ENCODE data around the gene CCDC30.
"Not testable (repeated sequence)": the region's sequence is repeated elsewhere in the genome, so short reads cannot be mapped to it uniquely, and the experiment has no call there.

CCDC30 gene

GRCh38 chr1:42450061-42450460 lies 13.0 kb upstream of the CCDC30 start:
- no peak for DNase-seq (ENCODE audit: low read depth in 1 of 2, low spot score in 1 of 2)

DNA sequence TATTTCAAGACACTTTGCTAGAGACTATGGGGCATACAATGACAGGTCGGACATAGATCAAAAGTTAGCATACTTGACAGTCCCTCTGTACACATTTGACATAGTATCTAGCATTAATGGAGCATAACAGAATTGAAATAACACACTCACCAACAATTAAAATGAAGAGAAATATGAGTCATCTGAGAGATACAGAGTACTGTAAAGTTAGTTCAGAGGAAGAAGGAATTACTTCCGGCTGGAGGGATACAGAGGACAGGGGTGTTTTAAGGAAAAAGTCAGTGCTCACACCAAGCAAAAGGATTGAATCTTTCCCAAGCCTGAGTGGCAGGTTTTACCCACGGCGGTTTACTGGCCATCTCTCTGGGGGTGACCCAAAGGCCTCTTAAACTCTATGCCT lies 9.7 kb upstream of the CCDC30 start:
- no peak for DNase-seq (ENCODE audit: low read depth in 1 of 2, low spot score in 1 of 2)

DNA sequence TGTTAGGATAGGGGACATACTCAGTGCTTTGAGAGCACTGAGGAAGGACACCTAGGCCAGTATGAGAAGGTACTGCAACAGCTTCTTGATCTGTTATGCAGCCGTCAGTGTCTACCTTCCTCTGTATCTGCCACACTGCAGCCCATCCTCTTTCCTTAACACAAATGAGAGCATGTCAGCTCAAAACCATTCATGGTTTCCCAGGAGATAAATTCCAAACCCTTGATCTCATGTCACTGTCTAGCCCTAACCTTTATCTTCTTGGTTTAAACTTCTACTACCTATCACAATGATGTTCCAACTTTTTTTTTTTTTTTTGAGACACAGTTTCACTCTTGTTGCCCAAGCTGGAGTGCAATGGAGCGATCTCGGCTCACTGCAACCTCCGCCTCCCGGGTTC lies 8.7 kb upstream of the CCDC30 start:
- DNase-seq (ENCODE audit: low read depth in 1 of 2, low spot score in 1 of 2), result no peak

GRCh38 chr1:42456010-42456753 lies 6.9 kb upstream of the CCDC30 start, which contains the start of the genes PPCS and ZMYND12:
Gene PPCS (plus strand): TSS chr1:42456543. CDS start chr1:42456566, 23 bp downstream.
Gene ZMYND12 (minus strand): TSS chr1:42456022. CDS start chr1:42455997, 25 bp downstream.
- DNase-seq (ENCODE audit: low read depth in 1 of 2, low spot score in 1 of 2), result peak; percentile 77 to 85

DNA sequence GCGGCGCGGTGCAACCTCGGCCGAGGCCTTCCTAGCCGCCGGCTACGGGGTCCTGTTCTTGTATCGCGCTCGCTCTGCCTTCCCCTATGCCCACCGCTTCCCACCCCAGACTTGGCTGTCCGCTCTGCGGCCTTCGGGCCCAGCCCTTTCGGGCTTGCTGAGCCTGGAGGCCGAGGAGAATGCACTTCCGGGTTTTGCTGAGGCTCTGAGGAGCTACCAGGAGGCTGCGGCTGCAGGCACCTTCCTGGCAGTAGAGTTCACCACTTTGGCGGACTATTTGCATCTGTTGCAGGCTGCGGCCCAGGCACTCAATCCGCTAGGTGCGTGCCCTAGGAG lies 6.4 kb upstream of the CCDC30 start:
- peak; percentile 31 to 40 for DNase-seq (ENCODE audit: low read depth in 1 of 2, low spot score in 1 of 2)

DNA sequence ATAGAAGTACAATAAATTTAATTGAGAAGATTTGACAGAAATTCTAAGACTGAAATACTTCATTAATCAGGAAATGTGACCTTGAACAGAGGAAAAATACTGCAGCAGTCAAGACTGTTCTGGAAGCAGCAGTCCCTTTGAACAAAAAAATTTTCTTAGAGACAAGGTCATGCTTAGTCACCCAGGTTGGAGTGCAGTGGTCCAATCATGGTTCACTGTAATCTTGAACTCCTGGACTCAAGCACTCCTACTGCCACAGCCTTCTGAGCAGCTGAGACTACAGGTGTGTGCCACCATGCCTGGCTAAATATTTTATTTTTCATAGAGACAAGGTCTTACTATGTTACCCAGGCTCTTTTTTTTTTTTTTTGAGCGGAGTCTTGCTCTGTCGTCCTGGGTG lies 1.9 kb upstream of the CCDC30 start:
- no peak for DNase-seq (ENCODE audit: low read depth in 1 of 2, low spot score in 1 of 2)

GRCh38 chr1:42463921-42464320 lies 835 bp downstream of the CCDC30 start:
- DNase-seq (ENCODE audit: low read depth in 1 of 2, low spot score in 1 of 2), result no peak

DNA sequence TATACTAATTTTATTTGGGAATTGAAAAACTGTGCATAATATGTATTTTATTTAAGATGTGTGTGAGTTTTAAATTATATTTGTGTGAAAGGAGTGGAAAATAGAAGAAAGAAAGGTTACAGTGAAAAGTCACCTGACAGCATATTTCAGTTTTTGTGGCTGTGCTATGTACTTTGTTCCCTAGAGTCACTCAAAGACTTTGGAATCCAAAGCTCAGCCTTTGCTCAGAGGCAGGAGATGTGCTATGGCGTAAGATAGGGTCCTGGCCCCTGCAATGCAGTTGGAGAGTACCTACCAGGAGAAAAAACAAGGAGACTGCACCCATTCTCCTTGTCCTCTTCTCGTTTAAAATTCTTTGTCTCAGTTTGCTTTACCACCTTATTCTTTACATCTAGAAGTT lies 2.9 kb downstream of the CCDC30 start:
- no peak for DNase-seq (ENCODE audit: low read depth in 1 of 2, low spot score in 1 of 2)

DNA sequence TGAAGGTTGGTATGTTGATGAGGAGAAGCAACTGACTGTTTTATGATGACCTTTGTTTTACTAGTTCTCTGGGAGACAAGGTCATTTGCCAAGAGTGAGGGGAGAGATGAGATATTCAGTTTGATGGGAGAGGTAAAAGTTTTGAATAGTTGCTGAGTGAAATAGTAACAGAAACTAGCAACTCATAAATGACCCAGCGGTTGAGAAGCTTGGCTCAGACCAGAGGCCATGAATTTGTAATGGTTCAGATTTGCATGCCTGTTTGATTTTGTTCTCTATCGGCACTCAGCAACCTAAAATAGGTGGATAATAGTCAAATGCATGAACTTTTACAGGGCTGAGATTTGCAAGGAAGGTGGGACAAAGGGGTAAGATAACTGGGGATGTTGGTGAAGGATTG lies 6.6 kb downstream of the CCDC30 start:
- DNase-seq (ENCODE audit: low read depth in 1 of 2, low spot score in 1 of 2), result no peak

DNA sequence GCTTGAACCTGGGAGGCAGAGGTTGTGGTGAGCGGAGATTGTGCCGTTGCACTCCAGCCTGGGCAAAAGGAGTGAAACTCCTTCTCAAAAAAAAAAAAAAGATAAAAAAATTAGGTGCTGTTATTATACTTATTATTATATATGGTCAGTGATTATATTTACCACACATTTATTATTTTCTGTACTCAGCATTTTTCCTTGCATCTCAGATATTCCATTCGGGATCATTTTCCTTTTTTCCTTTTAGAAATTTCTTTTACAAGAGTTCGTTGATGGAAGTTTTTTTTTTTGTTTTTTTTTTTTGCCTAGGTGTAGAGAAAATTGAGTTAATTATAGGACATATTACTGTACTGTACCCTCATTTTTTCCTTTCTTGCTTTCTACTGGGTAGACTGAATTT lies 13.5 kb downstream of the CCDC30 start:
- no peak for DNase-seq (ENCODE audit: low read depth in 1 of 2, low spot score in 1 of 2)

GRCh38 chr1:42477354-42477753 lies 14.3 kb downstream of the CCDC30 start:
- not testable (repeated sequence) for DNase-seq (ENCODE audit: low read depth in 1 of 2, low spot score in 1 of 2)

DNA sequence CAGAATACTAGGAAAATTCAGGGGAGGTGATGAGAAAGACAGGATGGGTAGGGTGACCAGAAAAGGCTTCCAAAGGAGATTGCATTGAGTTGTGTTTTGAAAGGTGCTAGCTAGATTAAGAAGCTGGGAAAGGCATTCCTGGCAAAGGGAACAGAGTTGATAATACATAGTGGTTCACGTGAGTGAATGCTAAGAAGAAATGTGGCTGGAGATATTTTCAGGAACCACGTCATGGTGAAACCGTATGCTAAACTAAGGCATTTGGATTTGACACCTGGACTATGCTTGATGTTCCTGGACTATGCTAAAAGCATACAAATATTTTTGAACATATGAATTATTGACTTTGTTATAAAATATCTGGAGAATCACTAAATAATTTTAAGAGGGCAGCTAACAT lies 14.7 kb downstream of the CCDC30 start:
- no peak for DNase-seq (ENCODE audit: low read depth in 1 of 2, low spot score in 1 of 2)

GRCh38 chr1:42479621-42480020 lies 16.5 kb downstream of the CCDC30 start:
- no peak for DNase-seq (ENCODE audit: low read depth in 1 of 2, low spot score in 1 of 2)

DNA sequence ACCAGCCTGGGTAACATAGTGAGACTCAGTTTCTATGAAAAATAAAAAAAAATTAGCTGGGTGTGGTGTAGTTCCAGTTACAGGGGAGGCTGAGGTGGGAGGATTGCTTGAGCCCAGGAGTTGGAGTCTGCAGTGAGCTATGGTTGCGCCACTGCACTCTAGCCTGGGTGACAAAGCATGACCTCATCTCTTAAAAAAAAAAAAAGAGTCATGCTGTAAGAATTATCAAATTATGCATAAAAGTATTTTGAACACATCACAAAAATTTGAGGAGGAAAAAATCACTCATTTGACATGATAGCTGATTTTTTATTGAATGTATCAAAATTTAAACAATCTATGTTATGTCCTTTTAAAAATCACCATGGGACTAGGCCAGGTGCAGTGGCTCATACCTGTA lies 17.8 kb downstream of the CCDC30 start:
- DNase-seq (ENCODE audit: low read depth in 1 of 2, low spot score in 1 of 2), result no peak

GRCh38 chr1:42482635-42483153 lies 19.6 kb downstream of the CCDC30 start:
- no peak for DNase-seq (ENCODE audit: low read depth in 1 of 2, low spot score in 1 of 2)

GRCh38 chr1:42484382-42484781 lies 21.3 kb downstream of the CCDC30 start:
- DNase-seq (ENCODE audit: low read depth in 1 of 2, low spot score in 1 of 2), result no peak

DNA sequence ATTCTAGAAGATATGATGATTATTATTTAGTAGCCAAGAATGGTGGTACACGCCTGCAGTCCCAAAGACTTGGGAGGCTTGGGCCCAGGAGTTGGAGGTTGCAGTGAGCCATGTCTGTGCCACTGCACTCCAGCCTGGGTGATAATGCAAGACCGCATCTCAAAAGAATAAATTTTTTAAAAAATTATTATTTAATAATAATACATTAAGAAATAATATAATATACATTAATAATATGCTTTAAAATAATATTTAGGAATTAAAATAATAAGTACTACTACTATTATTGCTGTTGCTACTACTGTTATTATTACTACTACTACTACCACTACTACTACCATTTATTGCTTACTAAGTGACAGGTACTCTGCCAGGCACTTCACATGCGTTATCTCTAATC lies 27.2 kb downstream of the CCDC30 start:
- no peak for DNase-seq (ENCODE audit: low read depth in 1 of 2, low spot score in 1 of 2)

DNA sequence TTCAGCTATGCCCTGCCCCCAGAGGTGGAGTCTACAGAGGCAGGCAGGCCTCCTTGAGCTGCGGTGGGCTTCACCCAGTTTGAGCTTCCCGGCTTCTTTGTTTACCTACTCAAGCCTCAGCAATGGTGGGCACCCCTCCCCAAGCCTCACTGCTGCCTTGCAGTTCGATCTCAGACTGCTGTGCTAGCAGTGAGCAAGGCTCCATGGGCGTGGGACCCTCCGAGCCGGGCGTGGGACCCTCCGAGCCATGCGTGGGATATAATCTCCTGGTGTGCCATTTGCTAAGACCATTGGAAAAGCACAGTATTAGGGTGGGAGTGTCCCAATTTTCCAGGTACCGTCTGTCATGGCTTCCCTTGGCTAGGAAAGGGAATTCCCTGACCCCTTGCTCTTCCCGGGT lies 38.9 kb downstream of the CCDC30 start:
- not testable (repeated sequence) for DNase-seq (ENCODE audit: low read depth in 1 of 2, low spot score in 1 of 2)

DNA sequence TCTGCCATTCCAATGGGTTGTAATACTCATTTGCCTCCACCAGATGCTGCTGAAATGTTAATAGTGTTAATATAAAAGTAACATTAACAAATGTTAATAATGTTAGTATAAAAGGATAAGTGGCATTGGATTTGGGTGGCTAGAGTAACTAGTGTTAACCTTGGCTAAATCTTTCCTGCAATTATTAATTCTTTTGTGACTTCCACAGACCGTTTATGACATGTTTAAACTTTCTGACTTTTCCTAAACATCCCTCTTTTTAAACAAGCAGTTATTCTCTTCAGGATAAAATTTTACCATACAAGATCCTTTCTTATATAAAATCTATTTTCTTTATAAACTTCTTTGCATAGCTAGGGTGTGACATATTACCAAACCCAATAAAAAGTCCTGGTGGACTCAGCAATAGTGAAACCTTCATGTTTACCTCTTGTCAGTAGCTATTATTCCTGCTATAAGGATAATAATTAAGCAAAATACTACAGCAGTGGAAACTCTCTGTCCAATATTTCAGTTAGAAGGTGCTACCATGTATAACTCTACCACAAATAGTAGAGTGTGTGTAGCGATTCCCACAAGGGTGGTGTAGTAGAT lies 41.5 kb downstream of the CCDC30 start:
- no peak for DNase-seq (ENCODE audit: low read depth in 1 of 2, low spot score in 1 of 2)

GRCh38 chr1:42506576-42506975 lies 43.5 kb downstream of the CCDC30 start:
- no peak for DNase-seq (ENCODE audit: low read depth in 1 of 2, low spot score in 1 of 2)

GRCh38 chr1:42511581-42512155 lies 48.6 kb downstream of the CCDC30 start:
- not testable (repeated sequence) for DNase-seq (ENCODE audit: low read depth in 1 of 2, low spot score in 1 of 2)

DNA sequence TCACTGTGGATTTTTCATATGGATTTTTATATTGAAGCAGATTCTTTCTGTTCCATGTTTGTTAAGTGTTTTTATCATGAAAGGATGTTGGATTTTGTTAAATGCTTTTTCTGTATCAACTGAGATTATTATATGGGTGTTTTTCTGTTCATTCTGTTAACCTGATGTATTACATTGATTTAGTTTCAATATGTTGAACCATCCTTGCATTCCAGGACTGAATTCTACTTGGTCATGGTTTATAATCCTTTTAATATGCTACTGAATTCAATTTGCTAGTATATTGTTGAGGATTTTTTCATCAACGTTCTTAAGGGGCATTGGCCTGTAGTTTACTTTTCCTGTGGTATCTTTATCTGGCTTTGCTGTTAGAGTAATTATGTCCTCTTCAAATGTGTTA lies 55.8 kb downstream of the CCDC30 start:
- no peak for DNase-seq (ENCODE audit: low read depth in 1 of 2, low spot score in 1 of 2)

All from activated T-helper 1 cell treated with anti-CD3 and anti-CD28 coated beads, Interleukin-2, amount 50 U/mL, for 16 hours (primary cell).